Cortex of kidney (tissue), 1 donor: ENCODE results near the gene FCER1G.

Source experiments
- DNase-seq: peaks from one replicate; lab custom pipeline; 2025; lab: John Stamatoyannopoulos, UW

FCER1G gene

DNA sequence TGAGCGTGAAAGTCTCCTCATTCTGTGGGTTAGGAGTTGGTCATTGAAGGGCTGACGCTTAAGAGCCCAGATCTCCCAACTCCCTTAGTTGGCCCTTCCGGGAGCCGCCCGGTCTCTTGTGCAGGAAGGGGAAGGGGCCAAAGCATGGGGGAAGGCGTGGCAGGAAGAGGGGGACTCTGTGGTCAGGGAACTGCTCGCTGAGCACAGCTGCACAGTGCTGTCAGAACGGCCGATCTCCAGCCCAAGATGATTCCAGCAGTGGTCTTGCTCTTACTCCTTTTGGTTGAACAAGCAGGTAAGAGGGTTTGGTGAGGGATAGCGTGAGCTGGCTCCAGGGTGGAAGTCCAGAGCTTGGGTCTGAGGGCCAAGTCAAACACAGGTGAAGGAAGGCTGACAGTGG is at the start of gene FCER1G:
TSS of gene FCER1G (plus strand) at position 220 of the 400 bp plus-strand sequence. CDS start at position 247, 27 bp downstream.
- DNase-seq: no peak

GRCh38 chr1:161165742-161166668 is 49.1 kb upstream of the FCER1G start, which contains the start of gene PPOX:
TSS of gene PPOX (plus strand) at chr1:161166426. CDS start at chr1:161166848, 422 bp downstream.
- no peak for DNase-seq

- DNase-seq: no peak
Measured at GRCh38 chr1:161166669-161167548, 48.2 kb upstream of the FCER1G start.

GRCh38 chr1:161168906-161169305 is 46.2 kb upstream of the FCER1G start:
- no peak for DNase-seq

GRCh38 chr1:161171191-161171590 is 43.9 kb upstream of the FCER1G start:
- DNase-seq: no peak

DNA sequence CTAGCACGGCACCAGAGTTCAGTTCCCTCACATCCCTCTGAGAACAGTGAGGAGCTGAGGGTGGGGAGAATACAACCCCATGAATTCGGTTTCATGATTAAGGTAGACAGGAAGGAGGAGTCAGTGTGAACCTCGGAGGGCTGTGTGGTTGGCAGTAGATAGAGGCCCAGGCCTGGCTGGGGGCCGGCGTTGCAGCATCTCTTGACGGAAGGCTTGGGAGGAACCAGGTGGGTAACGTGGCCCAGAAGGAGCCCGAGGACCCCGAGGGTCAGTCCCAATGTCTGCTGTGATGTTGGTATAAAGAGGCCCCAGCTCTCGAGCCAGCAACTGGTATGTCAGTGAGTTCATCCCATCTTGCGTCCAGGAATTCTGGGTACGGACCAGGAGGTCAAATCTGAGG is 43.4 kb upstream of the FCER1G start:
- no peak for DNase-seq

GRCh38 chr1:161172349-161172748 is 42.7 kb upstream of the FCER1G start:
- no peak for DNase-seq

GRCh38 chr1:161172776-161173376 is 42.2 kb upstream of the FCER1G start:
- no peak for DNase-seq

GRCh38 chr1:161173711-161174110 is 41.4 kb upstream of the FCER1G start:
- DNase-seq: no peak

DNA sequence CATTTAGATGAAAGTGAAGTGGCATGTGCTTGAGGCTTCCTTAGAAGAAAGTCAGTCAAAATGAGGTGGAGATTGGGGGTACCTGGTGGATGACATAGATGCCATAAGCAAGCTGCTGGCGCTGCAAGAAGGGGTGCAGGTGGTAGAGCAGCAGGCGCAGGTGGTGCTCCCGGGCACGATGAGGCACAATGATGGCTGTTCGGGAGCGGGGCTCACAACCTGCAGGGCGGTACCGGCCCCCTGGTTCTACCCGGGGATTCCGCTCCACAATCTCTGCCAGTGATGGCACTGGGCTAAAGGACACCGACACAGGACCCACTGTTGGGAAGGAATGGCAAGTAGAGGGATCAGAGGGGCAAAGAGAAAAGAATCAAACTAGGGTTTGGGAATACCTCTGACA is 40.2 kb upstream of the FCER1G start:
- no peak for DNase-seq

DNA sequence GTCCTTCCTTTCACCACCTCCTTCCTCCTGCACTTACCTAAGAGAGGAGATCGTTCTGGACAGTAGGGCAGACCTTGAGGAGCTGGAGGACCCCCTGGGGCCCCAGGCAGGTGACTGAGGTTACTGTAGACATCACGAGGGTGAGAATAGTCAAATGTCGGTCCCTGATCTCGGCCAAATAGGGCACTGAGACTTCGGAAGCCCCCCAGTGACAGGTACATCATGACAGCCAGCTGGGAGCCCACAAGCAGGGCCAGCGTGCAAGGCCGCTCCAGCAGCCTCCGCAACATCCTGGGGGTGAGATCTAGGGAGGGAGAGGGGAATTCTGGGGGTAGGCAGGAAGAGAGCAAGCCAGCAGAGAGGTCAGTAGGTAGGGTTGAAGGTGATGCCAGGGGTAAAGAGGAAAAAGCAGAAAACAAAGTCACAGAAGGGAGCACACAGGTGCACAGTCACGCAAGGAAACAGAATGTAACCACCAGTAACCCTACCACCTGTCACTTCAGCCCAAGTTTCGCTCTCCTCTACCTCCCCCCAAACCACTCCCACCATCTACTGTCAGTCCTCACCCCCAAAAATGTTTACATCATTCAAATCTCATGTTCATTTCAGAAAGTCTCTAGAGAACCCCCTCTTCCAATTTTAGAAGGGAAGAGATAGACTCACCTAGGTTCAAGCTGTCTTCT is 39.2 kb upstream of the FCER1G start:
- no peak for DNase-seq

DNA sequence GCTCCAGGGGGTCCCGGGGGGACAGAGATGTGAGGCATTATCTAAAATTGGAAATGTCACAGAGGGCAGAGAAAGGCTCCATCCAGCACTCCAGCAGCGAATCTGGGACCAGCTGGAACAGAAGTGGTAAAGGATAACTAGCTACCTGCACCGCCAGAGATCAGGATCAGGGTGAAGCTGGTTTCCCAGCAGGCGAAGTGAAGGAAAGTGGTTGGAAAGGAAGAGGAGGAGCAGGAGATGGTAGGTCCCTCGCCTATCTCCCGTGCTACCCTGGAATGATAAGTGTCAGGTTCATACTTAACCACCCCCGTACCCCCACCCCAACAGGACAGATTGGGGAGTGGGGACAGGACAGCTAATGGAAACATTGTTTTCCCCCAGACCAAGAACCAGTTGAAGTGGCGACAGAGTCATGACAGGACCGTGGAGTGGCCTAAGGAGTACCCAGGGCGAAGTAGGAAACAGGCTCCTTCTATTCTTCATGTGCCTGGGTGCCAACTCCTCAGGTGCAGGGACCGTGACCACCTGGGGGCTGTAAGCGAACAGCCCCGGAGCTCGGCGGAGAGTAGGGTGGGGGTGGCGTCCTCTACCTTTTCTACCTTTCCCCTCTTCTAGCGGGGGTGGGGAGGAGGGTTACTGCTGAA is 38.5 kb upstream of the FCER1G start:
- DNase-seq: no peak

GRCh38 chr1:161177112-161177935 is 37.8 kb upstream of the FCER1G start, which contains the start of gene B4GALT3:
TSS of gene B4GALT3 (minus strand) at chr1:161177507. CDS start at chr1:161176060, 1,447 bp downstream.
- DNase-seq: peak; percentile 61

- no peak for DNase-seq
Measured at GRCh38 chr1:161177936-161178244, 37.2 kb upstream of the FCER1G start.

- DNase-seq: no peak
Measured at GRCh38 chr1:161179698-161180097, 35.4 kb upstream of the FCER1G start.

DNA sequence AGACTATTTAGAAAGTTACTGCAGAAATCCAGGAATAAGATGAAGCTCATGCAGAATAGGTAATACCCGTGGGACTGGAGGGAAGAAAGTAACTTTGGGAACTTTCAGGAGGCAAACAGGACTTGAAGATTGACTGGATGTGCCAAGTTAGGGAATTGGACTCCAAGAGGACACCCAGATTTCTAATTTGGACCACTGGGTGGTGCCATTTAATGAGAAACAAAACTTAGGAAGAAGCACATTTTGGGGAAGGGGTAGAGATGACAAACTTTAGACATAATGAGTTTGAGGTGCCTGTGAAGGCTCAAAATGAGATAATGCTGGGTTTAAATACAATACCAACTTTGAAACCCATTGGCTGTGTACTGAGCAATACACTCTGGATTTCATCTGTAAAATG is 34.5 kb upstream of the FCER1G start:
- no peak for DNase-seq

DNA sequence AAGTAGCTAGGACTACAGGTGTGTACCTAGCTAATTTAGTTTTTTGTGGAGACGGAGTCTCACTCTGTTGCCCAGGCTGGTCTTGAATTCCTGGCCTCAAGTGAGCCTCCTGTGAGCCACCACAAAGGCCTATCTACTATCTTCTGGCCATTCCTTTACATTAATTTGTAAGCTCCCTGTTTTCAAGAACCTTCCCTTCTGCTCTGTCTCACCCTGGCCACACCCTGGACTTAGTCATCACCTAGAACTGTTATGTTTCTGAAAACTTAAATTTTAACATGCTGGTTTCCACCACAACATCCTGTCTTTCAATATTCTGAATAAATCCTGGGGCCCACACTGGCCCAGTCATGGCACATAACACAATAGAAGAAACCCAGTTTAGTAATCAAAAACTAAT is 32.9 kb upstream of the FCER1G start:
- no peak for DNase-seq

DNA sequence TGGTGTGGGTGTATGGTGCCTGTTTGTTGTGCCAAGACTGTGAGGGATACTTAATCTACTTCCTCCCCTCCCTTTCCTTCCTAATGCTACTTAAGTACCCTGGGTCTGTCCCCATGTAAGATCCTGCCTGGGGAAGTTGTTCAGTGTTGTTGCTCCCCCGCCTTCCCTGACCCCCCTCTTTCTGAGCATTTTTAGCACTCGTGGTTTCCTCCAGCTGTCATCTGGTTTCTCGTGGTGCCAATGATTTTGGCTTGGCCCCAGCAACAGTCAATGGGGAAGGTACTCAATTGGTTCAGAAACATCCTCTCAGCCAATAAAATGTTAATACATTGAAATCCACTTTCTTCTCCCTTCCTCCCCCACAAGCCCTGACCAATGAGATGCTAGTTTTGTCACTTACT is 29.8 kb upstream of the FCER1G start:
- DNase-seq: no peak

DNA sequence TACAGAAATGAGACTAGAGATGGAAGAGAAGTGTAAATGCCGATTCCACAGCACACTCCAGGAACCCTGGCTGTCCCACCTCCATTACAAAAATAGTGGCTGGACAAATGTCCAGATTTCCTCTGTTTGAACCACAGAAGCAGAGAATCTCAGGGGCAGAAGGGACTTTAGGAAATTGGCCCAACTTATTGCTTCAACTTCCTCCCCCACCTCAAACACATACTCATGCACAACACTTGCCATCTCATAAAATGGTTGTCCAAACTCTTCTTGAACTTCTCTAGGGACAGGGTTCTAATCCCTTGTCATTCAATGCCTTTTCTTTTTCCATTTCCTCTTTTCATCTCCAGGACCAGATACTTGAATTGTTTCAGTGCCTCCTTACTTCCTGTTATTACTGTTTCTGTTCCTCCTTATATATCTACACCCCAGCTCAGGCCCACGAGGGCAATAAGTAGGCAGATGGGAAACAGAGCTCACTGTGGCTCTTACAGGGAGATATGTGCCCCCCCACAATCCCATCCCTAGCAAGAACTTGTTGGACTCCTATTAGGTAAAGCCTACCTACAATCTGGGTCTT is 29.3 kb upstream of the FCER1G start:
- DNase-seq: no peak

GRCh38 chr1:161187311-161187710 is 27.8 kb upstream of the FCER1G start:
- DNase-seq: no peak
